ENCODE measurements around the gene IL5.

IL5 gene

DNA sequence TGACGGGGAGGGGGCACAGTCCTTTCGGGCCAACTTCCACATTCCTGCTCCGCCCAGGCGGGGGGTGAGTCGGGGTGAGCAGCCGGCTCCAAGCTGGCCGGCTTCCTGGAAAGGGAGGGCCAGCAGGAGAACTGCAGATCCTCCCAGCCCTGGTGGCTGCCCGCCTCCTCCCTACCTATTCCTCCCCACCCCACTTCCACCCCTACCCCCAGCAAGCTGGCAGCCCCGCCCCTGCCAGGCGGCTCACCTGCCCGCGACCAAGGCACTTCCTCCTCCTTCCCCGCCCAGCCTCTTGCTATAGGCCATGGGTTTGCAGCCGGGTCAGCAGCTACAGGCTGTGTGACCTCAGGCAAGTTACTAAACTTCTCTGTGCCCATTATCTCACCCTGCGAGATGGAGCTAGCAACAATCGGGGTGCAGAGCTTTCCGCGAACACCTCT, 47.1 kb downstream of the IL5 start:
- no peaks in the 10 kb centered on the region for H3K36me3 ChIP-seq
- peak; percentile 83 to 93 for DNase-seq
- intact Hi-C loops (cut with DNase I; ENCODE audit: low total_unique reads) = loop anchor here (10.0 kb wide), 1 partner anchor 81 kb away; no protein-coding TSS in a partner anchor
- TF ChIP-seq, protein P1, sequence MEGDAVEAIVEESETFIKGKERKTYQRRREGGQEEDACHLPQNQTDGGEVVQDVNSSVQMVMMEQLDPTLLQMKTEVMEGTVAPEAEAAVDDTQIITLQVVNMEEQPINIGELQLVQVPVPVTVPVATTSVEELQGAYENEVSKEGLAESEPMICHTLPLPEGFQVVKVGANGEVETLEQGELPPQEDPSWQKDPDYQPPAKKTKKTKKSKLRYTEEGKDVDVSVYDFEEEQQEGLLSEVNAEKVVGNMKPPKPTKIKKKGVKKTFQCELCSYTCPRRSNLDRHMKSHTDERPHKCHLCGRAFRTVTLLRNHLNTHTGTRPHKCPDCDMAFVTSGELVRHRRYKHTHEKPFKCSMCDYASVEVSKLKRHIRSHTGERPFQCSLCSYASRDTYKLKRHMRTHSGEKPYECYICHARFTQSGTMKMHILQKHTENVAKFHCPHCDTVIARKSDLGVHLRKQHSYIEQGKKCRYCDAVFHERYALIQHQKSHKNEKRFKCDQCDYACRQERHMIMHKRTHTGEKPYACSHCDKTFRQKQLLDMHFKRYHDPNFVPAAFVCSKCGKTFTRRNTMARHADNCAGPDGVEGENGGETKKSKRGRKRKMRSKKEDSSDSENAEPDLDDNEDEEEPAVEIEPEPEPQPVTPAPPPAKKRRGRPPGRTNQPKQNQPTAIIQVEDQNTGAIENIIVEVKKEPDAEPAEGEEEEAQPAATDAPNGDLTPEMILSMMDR (IDR thresholded peaks at IDR 0.05) = no peak
- peak overlapping the region; percentile 66 to 67 for H3K4me3 ChIP-seq
- peak overlapping the region; percentile 88 for H3K27ac ChIP-seq
- H3K27me3 ChIP-seq = no peaks in the 10 kb centered on the region
- no peaks in the 10 kb centered on the region for H3K9me3 ChIP-seq
- peaks cover 0 to 48% (median 46%) of the 10 kb centered on the region in 4 donors for H3K4me1 ChIP-seq

DNA sequence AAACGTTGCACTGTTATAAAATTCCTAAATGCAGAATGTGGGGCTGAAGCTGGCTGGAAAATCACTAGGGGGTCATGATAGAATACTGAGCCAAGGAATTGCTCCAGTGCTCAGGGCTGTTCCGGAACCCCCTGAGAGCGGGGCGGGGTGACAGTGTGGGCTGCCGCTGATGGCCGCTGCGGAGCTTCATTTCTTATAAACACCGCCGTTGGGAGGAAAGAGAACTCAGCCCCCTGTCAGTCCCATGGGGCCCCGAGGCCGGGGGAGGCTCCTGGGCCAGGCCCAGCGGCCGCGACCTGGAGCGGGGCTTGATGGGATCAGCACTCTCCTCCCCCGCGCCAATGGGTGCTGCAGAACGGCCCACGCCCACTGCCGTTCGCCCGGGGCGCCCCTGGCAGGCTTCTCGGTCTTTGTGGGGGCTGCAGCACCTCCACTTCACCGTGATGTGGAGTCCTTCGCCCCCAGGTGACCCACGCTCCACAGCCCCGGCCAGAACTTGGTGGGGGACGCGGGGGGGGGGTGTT, 47.6 kb downstream of the IL5 start:
- intact Hi-C loops (cut with DNase I; ENCODE audit: low total_unique reads) = loop anchor here (10.0 kb wide), 1 partner anchor 81 kb away; no protein-coding TSS in a partner anchor
- no peaks in the 10 kb centered on the region for H3K27me3 ChIP-seq
- H3K36me3 ChIP-seq = no peaks in the 10 kb centered on the region
- H3K4me1 ChIP-seq = peaks cover 0 to 52% (median 48%) of the 10 kb centered on the region in 4 donors
- TF ChIP-seq, protein P1 (IDR thresholded peaks at IDR 0.05) = no peak
- H3K9me3 ChIP-seq = no peaks in the 10 kb centered on the region
- peak overlapping the region; percentile 88 for H3K27ac ChIP-seq
- H3K4me3 ChIP-seq = peak overlapping the region; percentile 66 to 67
- DNase-seq = peak; percentile 84 to 95

DNA sequence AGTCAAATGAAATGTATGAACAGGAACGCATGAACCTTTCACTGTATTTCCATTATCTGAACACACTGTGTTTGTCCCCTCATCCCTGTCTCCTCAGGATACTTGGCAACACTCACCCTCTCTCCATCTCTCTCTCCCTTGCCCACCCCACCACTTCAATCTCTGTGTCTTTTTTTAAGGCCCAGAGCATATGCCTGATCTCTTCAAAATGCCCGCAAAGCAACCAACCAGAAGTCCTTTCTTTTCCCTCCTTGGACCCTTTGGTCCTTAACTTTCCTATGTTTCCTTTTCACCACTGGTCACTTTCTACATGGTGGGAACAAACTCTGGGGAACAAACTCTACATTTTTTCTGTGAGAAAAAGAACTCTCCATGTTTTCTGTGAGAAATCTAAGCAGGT, 49.5 kb downstream of the IL5 start:
- Histone ChIP-seq H3K4me3 (no peak overlapping the region), H3K27me3 (no peaks in the 10 kb centered on the region), H3K9me3 (no peaks in the 10 kb centered on the region), H3K27ac (peak overlapping the region in 1 of 2 donors; percentile 88), H3K36me3 (no peaks in the 10 kb centered on the region), H3K4me1 (peaks cover 0 to 64% (median 59%) of the 10 kb centered on the region in 4 donors)
- intact Hi-C loops (cut with DNase I; ENCODE audit: low total_unique reads) = loop anchor here (10.0 kb wide), 1 partner anchor 79 kb away; no protein-coding TSS in a partner anchor
- TF ChIP-seq, protein P1 (IDR thresholded peaks at IDR 0.05) = no peak
- no peak for DNase-seq

DNA sequence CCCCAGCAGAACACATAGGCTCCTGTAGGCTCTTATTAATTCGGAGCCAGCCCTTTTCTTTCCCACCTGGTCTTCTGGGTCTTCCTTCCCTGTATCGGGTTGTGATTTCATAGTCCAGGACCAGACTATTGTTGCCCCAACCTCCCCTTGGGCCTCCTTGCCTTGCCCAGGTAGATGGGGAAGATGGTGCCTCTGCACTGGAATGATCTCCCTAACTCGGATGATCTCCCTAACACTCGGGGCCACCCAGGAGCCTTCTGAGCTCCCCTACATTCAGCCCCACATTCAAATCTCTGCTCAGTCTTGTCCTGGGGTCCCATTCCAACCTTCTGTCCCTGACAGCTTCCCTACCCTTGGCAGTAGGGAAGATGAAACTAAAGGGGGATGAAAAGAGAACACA, 50.1 kb downstream of the IL5 start:
- intact Hi-C loops (cut with DNase I; ENCODE audit: low total_unique reads) = loop anchor here (10.0 kb wide), 1 partner anchor 78 kb away; no protein-coding TSS in a partner anchor
- DNase-seq = peak in 1 of 2 donors; percentile 20
- Histone ChIP-seq H3K9me3 (no peaks in the 10 kb centered on the region), H3K27me3 (no peaks in the 10 kb centered on the region), H3K4me3 (no peak overlapping the region), H3K4me1 (peaks cover 0 to 66% (median 58%) of the 10 kb centered on the region in 4 donors), H3K36me3 (peaks cover 0 to 1% (median 0%) of the 10 kb centered on the region in 3 donors), H3K27ac (peak overlapping the region in 1 of 2 donors; percentile 88)
- TF ChIP-seq, protein P1 (IDR thresholded peaks at IDR 0.05) = no peak

DNA sequence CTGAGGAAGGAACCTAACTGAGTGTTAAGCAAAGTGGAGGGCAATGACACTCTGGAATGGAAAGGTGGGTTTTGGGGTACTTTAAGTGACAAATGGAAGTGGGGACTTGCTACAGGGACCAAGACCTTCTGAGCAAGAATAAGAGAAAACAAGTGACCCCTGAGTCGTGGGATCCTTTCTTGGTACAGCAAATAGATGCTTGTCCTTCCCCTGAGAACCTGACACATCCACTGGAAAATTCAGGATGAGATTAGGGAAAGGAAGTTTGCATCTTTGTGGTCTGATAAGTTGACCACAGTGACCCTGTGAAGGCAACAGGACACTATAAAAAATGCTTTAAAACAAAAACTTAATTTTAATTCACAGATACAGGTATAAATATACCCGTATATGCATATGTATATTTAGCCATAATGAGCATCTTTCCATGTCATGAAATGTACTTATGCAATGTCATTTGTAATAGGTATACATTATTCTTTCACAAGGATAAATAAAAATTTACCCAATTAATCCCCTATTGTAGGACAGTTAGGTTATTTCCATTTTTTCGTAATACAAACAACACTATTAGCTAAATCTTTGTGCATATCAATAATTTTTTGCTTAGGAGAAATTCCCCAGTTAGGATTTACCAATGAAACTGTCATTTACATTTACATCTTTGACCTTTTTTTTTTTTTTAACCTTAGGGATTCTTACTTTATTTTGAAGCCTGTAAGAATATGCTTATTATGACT, 50.8 kb downstream of the IL5 start:
- Histone ChIP-seq H3K9me3 (no peaks in the 10 kb centered on the region), H3K27ac (peak overlapping the region in 1 of 2 donors; percentile 87), H3K4me3 (no peak overlapping the region), H3K36me3 (peaks cover 0 to 7% (median 0%) of the 10 kb centered on the region in 3 donors), H3K27me3 (no peaks in the 10 kb centered on the region), H3K4me1 (peaks cover 0 to 62% (median 54%) of the 10 kb centered on the region in 4 donors)
- TF ChIP-seq, protein P1 (IDR thresholded peaks at IDR 0.05) = no peak
- no peak for DNase-seq
- intact Hi-C loops (cut with DNase I; ENCODE audit: low total_unique reads) = loop anchor here (10.0 kb wide), 1 partner anchor 78 kb away; no protein-coding TSS in a partner anchor
